ENCODE data around the gene SIM2.

The SIM2 gene

GRCh38 chr21:36686955-36687354 lies 12.0 kb upstream of the SIM2 start:
- no peak for DNase-seq (ENCODE audit: low read depth, low spot score)

DNA sequence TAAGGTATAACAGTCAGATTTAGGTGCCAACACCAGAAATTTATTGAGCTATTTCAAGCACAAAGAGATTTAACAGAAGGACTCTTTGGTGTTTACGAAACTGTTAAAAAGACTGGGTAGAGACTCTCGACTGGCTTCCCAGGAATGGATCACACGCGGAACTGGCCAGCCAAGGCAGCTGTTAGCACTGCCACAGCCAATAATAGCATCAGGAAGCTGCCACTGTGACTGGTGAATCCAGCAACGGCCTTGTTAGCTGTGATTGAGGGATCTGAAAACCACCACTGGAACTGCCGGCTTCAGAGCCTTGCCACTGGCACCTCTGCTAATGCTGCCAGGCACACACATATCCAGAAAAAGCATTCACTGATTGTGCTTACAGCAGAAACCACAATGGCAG lies 10.6 kb upstream of the SIM2 start:
- no peak for DNase-seq (ENCODE audit: low read depth, low spot score)

GRCh38 chr21:36689324-36689723 lies 9.6 kb upstream of the SIM2 start:
- DNase-seq (ENCODE audit: low read depth, low spot score), result no peak

GRCh38 chr21:36690628-36691554 lies 8.0 kb upstream of the SIM2 start:
- DNase-seq (ENCODE audit: low read depth, low spot score), result no peak

DNA sequence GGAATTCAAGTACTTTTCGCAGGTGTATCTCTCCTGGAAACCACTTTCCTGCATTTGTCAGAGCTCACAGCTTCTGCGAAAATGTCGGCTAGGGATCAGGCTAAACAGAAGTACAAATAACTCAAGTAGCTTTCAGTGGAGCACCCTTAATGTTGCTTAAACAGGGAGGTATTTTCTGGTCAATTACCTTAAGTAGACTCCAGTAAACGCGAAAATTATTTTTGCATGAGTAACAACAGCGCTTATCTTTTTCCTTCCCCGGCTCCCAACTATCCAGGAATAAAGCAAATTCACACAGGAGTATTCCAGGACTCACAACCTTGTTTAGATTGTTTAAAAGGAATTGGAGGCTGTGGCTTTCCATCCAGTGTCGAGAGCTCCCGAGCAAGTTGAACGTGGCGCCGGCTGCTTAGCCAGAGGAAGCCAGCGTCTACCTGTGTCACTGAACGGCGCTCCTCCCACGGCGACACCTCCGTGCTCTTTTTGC lies 7.3 kb upstream of the SIM2 start:
- no peak for DNase-seq (ENCODE audit: low read depth, low spot score)

DNA sequence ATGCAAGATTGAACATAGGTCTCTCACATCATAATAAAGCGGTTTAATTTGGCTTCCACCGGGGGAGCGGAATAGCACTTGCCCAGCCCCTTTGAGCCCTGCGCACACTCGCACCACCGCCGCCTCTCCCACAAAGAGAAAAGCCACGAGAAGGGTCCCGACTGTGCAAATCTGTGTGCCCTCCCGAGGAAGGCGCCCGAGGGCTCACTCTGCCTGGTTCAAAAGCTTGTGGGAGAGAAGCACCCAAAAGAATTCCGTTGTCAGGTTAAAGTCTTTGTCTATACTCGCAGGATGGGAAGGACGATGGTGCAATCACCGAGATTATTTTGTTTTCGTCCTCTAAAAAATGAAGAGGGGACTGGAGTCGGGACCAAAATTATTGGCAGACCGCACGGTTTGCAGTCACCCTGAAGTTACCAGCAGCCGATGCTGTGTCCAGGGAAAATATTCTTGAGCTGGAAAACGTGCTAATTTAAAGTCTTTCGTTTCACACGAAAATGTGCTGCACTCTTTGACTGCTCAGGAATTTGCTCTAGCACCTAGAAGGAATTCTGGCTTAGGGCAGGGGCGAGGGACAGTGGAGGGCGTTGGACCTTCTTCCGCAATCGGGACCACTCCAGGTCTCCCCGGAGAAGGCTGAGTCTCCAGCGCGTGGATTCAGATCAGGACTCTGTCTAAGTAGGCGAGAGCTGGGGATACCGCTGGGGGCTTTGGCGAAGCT lies 6.6 kb upstream of the SIM2 start:
- no peak for DNase-seq (ENCODE audit: low read depth, low spot score)

GRCh38 chr21:36692835-36693488 lies 6.0 kb upstream of the SIM2 start:
- DNase-seq (ENCODE audit: low read depth, low spot score), result no peak

DNA sequence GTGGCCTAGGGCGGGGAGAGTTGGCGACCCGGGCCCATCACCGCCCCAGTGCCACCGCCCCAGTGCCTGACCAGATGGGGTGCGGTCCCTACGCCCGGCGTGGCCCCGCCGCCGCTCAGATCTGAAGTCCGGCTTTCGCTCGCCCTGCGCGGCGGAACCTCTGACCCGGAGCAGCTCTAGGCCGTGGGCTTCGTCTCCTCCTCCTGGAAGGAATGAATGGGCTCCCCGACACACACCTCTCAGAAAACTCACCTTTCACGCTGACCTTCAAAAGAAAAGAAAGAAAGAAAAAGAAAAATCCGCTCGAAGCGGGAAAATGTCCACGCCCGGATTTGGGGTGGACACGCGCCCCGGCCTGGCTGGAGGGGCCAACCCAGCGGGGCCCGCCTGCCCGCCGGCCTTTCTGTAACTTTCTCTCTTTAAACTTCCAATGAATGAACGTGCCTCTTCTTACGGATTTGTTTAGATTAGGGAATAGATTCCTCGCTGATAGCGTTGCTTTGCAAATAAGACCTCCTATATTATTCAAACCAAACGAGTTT lies 5.4 kb upstream of the SIM2 start:
- DNase-seq (ENCODE audit: low read depth, low spot score), result no peak

- no peak for DNase-seq (ENCODE audit: low read depth, low spot score)
Observed at GRCh38 chr21:36694031-36694515, 4.8 kb upstream of the SIM2 start.

DNA sequence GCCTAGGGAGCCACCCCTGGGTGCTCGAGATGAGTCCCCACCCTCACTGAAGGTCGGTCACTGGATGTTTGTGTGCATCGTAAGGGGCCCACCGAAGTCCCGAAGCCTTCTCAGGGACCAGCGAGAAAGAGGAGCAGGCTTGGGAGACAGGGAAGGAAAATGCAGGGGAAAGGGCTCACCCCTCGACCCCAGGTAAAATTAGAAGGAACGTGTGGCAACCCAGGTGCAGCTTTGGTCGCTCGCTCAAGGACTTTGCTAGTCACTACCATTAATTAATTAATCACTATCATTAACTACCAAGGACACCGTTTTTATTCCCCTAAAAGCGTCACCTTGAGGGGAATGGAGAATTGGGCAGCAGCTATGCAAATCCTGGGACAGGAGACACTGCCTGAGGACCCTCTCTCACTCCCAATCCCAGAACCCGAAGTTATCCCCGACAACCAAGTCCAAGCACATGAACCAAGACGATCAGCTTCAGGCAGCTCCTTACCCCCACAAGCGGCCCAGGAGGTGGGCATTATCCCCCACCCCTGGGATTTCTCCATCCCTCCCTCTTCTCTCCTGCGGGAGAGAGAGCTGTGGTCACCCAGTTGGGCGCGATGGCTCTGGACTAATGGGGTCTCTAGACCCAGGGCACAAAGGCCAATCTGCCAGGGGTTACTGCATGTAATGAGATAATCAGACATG lies 4.2 kb upstream of the SIM2 start:
- no peak for DNase-seq (ENCODE audit: low read depth, low spot score)

GRCh38 chr21:36695283-36695634 lies 3.7 kb upstream of the SIM2 start:
- no peak for DNase-seq (ENCODE audit: low read depth, low spot score)

DNA sequence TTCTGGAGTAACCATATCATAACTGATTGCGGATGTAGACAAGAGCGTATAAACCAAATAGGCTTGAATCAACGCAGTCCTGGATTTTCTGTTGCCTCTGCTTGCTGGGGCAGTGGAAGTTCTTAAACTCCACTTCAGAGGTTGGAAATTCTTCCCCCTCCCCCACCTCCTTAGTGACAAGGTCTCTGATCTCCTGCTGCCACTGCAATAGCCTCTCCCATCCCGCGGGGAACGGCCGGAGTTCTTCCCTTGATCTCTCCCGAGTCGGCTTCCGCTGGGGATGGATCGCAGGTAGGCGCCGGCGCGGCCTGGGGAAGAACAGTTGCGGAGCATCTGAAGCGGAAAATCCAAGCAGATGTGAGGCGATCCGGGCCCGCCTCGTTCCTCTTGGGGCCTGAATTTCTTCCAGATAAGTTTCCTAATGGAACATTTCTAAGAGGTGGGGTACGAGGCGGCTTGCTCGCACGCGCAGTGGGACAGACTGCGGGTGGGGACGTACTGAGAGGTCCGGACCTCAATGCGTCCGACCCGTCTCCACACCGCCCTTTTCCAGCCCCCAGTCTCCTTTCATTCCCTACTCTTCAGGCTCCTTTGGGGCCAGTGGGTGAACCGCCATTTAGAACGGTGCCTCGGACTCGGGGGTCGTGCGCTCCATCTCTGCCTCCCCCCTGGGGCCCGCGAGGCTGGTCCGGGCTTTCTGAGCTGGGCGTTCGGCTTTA lies 3.1 kb upstream of the SIM2 start:
- no peak for DNase-seq (ENCODE audit: low read depth, low spot score)

GRCh38 chr21:36696390-36697059 lies 2.4 kb upstream of the SIM2 start:
- no peak for DNase-seq (ENCODE audit: low read depth, low spot score)

- no peak for DNase-seq (ENCODE audit: low read depth, low spot score)
Observed at GRCh38 chr21:36697060-36697850, 1.7 kb upstream of the SIM2 start.

DNA sequence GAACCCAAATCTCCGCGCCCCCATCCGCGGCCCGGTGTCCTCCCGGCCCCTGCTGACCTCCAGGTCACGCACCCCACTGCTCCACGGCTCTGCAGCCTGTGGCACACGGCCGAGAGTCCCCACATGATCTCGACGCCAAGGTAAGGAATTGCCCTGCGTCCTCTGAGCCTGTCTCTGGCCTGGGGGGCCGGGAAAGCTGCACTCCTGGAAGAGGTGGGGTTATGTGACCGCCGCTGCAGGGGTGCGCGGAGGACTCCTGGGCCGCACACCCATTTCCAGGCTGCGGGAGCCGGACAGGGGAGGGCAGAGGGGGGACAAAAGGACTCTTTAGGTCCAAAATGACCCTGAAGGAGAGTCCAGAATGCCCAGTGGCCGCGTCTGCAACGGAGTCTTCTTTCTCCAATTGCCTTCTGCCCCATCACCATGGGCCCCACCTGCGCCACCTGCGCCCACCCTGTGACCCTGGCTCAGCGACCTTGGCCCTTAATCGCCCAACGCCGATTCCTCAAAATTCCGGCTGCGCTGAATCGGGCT lies 997 bp upstream of the SIM2 start:
- no peak for DNase-seq (ENCODE audit: low read depth, low spot score)

DNA sequence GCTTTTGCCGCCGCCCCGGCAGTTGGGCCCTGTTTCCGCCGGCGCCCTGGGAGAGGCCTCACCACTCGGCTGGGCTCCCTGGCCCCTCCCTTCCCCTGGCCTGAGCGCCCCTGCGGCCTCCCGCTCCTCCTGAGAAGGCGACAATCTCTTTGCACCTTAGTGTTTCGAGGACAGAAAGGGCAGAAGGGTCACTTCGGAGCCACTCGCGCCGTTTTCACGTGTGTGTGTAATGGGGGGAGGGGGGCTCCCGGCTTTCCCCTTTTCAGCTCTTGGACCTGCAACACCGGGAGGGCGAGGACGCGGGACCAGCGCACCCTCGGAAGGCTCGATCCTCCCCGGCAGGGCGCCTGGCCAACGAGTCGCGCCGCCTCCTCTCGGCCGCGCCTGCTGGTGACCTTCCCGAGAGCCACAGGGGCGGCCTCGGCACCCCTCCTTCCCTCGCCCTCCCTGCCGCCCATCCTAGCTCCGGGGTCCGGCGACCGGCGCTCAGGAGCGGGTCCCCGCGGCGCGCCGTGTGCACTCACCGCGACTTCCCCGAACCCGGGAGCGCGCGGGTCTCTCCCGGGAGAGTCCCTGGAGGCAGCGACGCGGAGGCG lies 432 bp upstream of the SIM2 start:
- no peak for DNase-seq (ENCODE audit: low read depth, low spot score)

GRCh38 chr21:36699546-36700294 lies 805 bp downstream of the SIM2 start:
- DNase-seq (ENCODE audit: low read depth, low spot score), result no peak

All from activated CD4-positive, CD25-positive, alpha-beta regulatory T cell treated with anti-CD3 and anti-CD28 coated beads, Interleukin-2, amount 50 U/mL, for 16 hours (primary cell).